GM10266 (cell line): Measurements from ENCODE around the gene ZNHIT1.

ENCODE experiments used
- DNase-seq: peaks from one replicate; pipeline ENCODE4 v3.0.0; 2012; ENCODE audit errors: extremely low spot score
- CTCF ChIP-seq: IDR thresholded peaks from 2 replicates; pipeline ENCODE4 v1.5.1; 2012; ENCODE audit warnings: mild to moderate bottlenecking, low read depth; ENCODE audit not compliant: control insufficient read depth, insufficient read depth; ENCODE audit errors: missing control alignments

The ZNHIT1 gene

GRCh38 chr7:101217388-101218235, at the start of gene ZNHIT1, which contains the start of gene PLOD3:
TSS of gene ZNHIT1 (plus strand) at chr7:101218165. CDS start at chr7:101218196, 31 bp downstream.
TSS of gene PLOD3 (minus strand) at chr7:101217581. CDS start at chr7:101217274, 307 bp downstream.
- peak; percentile 5 for TF ChIP-seq CTCF
- peak; percentile 99 for DNase-seq

- TF ChIP-seq CTCF, result no peak
- DNase-seq, result no peak
Measured at GRCh38 chr7:101168412-101169049, 49.4 kb upstream of the ZNHIT1 start.

GRCh38 chr7:101169110-101169837, 48.7 kb upstream of the ZNHIT1 start:
- TF ChIP-seq CTCF, result no peak
- DNase-seq, result no peak

- DNase-seq, result peak; percentile 81
- TF ChIP-seq CTCF, result peak; percentile 96
Measured at GRCh38 chr7:101169838-101170551, 48.0 kb upstream of the ZNHIT1 start.

GRCh38 chr7:101170617-101171441, 47.1 kb upstream of the ZNHIT1 start:
- DNase-seq, result no peak
- no peak for TF ChIP-seq CTCF

GRCh38 chr7:101171442-101171837, 46.5 kb upstream of the ZNHIT1 start:
- no peak for DNase-seq
- peak; percentile 14 for TF ChIP-seq CTCF
